ENCODE measurements around the gene UBR4.

UBR4 gene

DNA sequence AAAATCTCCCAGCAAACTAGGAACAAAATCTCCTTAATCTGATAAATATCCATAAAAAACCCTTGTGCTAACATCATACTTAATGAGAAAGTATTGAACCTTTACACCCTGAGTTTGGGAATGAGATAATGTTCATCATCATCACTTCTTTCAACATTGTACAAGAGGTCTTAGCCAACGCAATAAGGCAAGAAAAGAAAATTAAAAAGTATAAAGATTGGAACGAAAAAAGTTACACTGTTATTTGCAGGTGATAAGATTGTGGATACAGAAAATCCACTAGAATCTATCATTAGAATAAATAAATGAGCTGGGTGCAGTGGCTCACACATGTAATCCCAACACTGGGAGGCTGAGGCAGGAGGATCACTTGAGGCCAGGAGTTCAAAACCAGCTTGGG is 76.7 kb downstream of the UBR4 start:
- DNase-seq: no peak

DNA sequence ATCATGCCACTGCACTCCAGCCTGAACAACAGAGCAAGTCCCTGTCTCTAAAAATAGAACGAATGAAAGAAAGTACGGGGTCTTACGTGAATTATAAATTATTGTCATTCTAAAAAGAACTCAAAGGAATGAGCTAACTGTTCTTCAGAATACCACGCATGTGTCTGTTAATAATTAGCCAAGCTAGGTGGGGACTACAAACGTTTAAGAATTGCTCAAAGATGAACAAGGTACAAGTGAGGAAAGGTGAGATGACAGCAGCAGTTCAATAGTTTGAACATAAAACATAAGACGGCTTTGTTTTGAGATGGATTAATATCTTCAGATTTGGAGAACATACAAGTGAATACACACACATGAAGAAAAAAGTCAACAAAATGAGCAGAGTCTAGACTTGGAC is 79.6 kb downstream of the UBR4 start:
- no peak for DNase-seq

DNA sequence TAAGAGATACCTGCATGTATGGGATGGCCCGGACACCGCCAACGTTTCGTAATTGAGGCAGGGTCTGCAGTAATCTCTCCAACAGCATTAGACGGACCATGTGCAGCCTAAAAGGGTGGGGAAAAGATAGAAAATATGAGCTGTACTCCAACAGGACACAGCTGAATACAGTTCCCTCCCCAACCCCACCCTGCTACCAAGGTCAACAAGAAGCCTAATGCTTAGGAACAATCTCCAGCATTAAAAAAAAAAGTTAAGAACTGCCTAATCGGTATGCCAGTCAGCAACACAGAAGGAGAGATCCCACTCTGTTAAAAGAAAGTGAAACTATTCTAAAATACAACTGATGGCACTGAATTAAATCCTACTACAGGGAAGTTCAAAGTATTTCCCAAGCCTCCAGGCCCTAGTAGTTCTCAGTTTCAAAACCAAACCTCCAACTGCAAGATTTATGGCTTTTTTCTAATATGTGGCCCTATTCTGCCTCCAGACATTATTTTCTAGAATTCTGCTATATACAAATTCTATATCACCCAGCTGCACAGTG is 81.0 kb downstream of the UBR4 start:
- DNase-seq: no peak

DNA sequence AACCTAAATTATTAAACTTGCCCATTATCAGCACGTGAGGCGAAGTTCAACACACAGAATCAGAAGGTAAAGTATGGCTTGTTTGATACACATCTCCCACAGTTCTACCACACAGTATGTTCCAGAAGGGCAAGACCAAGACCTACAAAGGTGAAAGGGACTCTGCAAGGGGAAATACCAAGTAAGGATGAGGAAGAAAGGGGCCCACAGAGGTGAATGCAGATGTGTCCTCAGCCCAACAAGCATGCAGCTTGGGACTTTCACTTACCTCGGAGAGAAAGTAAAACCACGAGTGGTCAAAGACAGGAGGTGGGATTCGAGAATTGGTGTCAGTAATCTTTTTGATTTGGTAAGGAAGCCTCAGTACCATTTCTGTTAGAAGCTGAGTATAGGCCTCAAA is 85.8 kb downstream of the UBR4 start:
- peak in 1 of 2 donors; percentile 1 for DNase-seq

DNA sequence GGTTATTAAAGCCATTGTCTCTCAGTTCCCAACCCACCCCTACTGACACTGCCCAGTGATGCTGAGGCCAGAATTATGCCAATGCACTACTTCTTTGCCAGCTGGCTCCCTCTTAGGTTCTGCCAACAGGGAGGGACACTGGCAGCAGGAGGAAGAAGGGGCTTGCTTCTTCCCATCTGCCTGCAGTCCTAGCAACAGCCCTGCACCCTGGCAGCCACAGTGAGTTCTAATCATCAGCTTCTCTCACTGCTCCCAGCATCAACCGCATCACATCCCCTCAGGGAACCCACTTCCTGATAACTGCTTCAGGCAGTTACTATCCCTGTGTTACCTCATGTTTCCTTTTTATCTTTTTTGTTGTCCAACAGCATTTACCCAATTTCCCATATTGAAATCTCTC is 86.2 kb downstream of the UBR4 start:
- no peak for DNase-seq

DNA sequence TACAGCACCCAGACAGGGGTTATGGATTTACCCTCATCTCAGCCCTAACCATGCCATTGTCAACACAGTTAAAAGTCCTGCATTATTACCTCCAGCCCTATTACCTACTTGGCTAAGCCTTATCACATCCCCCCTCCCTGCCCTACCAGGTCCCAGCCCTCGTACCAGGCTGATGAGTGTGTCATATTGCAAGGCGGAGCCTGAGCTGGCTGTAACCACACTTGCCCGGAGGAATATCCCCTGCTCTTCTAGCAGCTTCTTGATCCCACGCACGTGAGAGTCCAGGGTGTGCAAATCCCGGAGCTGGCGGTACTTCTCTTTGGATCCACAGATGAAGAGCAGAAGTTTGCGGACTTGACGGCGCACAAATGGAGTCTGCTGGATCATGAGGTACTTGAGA is 87.4 kb downstream of the UBR4 start:
- DNase-seq: no peak

DNA sequence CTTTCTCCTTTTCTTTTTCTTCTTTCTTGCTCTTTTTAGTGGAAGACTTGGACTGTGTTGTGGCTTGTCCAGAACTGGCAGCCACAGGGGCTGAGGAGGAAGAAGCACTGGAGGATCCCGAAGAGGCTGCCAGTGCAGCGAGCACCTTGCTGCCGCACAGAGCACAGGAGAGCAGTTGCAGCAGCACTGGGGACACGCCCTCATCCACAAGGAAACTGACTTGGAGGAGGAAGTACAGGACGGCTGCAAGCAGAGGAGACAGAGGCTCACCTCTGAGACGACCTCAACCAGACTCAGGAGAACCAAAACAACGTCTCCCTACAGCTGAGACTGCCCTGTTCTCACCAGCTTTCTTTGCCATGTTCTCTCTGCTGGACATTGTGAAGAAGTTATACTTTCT is 88.9 kb downstream of the UBR4 start:
- no peak for DNase-seq

DNA sequence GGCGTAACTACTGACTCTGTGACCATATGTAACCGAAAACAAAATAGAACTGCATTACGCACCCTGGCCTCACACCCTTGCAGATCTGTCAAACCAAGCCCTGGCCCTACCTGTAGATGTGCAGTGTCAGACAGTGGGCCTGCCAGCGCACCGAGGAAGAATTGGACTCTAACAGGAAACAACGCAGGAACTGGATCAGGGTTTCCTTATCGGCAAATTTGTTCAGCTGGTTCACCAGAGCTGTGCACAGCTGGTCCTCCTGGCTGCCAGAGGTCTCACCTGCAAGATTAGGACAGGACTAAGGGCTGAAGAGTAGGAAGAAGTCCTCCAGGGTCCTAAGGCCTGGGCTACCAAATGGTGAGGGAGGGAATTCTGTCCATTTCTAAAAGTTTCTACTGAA is 90.0 kb downstream of the UBR4 start:
- no peak for DNase-seq

DNA sequence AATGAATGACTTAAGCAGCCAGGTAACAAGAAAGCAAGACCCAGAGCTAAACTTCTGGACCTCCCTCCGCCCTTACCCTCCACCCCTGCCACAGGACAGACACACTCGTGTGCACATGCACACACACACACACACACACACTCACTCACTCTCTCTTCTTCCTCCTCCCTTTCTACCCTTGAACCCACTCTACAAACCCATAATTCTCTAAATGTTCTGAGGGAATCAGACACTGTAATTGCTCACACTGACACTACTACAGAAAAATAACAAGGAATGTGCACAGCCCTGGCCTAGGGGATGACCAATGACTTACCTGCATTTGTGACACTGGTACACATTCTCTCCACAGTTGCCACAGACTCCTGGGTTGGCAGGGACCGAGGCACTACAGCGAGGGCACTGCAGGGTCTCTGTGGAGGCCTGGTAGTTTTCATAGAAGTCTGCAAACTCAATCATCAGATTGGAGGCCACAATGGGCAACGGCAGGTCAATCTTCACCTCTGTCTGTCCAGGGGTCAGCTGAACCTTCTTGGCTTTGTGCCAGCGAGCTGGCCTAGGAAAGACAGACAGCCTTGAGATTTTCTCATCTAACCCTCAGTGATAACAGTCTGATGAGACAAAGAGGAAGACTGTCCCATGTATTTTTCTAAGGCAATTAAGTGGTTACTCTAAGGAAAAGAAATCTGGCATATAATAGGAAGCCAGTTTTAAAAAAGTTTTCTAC is 94.8 kb downstream of the UBR4 start:
- no peak for DNase-seq

DNA sequence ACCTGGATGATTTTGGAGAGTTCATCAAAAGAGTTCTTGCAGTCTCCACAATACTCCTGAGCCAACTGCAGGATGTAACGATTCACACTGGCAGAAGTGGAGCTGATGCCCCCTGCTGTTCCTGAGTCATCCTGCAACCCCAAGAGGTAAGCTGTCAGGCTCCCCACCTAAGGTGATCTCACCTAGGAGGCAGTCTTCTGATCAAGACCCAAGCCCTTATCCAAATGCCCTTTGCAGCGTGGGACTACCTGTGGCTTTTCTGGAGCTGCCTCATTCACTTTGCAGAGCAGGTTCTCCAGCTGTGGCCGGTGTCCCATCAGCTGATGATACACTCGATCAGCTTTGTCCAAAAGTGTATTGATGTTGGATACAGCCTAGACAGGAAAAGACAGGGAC is 96.4 kb downstream of the UBR4 start:
- DNase-seq: peak; percentile 11 to 12

DNA sequence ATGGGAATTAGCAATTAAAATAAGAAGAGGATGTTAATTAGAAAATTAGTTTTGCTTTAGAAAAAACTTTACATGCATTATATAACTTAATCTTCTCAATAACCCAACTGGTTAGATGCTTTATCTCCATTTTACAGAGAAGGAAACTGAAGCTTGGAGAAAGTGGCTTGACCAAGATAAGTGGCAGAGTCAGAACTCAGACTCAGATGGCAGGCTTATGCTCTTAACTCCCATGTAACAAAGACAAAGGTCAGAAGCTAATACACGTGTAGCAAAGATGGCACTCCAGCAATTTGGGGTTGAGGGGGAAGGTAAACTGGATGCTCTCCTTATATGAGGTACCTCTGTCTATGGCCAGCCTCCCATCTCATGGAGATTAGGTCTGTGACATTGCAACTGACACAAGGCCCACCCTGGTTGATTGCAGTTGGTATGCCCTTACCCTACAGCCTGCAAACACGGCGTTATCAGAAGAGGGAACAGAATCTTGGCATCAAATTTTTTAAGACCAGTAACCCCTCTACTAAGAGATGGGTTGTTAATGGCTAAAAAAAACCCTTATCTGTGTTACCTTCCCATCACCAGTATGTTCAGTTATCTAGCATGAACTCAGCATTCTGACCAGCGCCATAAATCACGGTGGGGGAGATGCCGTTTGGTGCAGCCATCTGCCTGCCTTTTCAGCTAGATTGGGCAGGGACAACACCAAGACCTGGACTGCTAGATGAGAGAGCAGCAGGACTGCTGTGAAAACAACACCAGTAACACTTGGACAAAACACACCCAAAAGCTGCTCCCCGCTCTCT is 97.0 kb downstream of the UBR4 start:
- DNase-seq: no peak

DNA sequence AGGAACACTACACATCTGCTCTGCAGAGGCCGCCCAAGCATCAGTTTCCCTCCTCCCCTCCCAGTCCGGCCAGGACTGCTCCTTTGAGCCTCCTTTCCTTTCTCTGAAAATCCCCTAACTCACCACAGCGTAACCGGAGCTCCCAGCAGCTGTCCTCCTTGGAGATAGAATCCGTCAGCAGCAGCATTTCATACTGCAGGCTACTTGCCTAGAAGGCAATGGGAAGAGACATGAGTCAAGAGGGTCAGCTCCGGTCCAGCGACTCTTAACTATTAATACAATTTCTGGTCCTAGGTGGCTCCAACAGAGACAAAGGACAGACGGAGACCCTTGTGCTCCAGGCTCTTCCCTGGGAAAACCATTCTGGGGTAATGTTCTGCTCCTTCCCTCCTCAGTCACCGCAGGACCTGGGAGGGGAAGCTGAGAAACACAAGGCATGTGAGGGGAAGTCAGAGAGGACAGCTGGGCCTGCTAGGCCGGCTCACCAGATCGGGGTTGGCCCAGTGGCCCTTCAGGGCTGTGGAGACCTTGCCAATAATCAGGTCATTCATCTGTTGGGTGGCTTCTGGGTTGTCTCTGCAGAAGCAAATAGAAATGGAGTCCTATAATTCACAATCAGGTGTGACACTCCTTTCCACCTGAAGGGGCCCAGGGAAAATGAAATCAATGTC is 99.7 kb downstream of the UBR4 start:
- no peak for DNase-seq

DNA sequence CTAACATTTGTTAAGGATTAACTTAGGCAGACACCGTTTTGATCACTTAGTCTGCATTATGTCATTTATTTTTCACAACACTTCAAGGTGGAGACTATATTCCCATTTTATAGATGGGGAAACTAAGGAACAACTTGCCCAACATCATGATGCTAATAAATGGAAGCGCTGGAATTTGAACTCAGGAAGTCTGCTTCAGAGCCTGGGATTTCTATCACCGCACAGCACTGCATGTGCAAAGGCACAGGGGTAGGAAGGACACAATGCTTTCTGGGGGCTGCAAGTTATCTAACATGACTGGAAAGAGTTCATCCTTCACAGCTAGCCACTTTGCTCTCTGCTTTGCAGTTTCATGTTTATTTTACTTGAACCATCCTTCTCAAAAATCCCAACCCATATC is 100.5 kb downstream of the UBR4 start:
- no peak for DNase-seq

DNA sequence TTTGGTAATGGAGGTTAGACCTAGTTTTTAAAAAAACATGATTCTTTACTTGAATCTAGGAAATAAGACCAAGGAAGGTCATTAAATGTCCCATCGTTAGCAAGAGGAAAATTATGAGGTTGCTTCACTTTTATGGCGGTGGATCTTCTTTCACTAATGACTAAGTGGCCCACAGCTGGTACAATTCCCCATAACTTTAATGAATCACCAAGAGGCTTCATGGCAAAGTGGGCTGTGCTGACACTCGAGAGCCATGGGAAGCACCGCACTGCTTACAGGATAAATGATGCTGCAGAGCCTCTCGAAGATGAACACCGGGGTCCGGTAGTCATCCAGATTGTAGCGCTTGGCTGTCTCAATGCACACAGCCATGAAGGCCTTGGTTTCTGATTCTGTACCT is 108.8 kb downstream of the UBR4 start:
- DNase-seq: no peak

DNA sequence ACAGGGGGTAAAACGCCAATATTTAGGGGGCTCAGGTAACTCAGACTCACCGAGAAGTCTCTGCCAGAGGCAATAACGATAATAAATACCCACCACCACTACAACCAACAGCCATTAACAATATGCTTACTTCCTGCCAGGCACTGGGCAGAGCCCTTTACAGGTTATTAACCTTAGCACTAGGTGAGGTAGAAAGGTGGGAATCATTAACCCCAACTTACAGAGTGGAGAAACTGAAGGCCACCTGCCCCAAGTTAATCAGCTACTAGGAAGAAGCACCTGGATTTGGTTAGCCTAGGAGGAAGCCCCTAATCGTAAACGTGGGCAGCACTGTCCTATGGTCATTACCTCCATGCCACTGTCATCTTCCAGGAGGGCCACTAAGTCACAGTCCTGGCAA is 110.0 kb downstream of the UBR4 start:
- no peak for DNase-seq

DNA sequence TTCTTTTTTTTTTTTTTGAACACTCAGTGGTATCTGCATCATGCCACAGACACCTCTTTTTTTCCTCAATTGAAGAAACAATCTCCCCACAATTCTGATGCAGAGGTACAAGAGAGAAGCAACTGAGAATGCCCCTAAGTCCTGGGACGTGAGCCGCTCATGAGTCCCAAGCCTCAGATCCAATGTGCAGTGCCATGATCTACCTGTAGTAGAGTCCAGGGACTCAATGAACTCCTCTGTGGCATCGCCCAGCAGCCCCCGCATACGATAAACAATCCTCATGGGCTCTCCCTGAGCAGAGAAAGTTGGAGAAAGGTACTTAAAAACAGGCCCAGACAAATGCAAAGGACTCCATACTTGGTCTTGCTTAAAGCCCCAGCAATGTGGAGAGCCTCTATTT is 113.1 kb downstream of the UBR4 start:
- no peak for DNase-seq

DNA sequence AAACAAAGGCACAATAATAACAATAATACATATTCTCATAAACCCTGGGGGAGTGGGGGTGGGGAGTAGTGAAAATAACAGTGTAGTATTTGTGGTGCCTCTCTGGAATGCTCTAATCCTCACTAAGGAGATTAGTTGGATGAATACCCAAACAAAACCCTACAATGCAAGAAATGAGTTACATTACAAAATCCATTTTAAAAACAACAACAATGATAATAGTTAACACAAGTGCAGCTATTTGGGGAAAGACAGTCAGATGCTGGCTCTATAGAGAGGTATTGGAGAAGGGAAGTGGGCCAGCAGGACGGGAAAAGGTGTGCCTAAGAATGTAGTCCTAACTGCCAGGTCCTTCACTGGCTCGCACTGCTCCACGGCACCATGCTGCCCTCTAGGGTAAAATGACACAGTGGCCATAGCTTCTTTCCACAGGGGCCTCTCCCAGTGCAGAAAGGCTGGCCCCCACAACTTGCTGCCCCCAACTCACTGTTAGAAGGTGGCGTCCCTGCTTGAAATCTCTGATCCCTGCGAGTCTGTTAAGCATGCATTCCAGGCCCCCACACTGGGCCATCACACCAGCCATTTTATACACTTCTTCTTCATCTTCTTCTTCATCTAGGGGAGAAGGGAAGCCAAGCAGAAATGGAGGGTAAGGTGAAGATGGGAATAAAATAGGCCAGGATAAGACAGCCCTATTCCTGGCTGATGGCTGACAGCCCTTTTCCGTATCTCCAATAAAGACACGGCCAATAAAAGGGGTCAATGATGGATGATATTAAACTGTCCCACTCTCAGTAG is 113.8 kb downstream of the UBR4 start:
- no peak for DNase-seq

DNA sequence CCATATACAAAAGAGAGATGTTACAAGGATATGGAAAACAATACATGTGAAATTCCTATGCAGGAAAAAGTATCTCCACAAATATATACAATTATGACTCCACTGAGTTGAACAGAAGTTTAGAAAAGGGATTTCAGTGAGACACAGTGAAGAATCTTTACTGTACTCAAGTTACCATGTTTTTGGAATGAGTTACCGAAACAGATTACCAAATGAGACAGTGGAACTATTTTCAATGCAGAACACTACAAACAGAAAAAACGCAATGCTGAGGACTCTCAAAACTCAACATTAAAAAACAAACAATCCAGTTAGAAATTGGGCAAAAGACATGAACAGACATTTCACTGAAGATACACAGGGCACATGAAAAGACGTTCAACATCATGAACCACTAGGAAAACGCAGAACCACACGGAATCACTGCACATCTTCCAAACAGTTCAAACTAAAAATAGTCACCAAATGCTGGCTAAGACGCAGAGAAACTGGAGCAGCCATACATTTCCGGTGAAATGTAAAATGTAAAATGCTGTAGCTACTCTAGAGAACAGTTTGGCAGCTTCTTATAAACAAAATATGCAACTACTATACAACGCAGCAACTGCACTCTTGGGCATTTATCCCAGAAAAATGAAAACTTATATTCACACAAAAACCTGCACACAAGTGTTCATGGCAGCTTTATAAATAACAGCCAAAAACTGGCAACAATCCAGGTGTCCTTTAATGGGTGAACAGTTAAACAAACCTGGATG is 118.7 kb downstream of the UBR4 start:
- DNase-seq: no peak

DNA sequence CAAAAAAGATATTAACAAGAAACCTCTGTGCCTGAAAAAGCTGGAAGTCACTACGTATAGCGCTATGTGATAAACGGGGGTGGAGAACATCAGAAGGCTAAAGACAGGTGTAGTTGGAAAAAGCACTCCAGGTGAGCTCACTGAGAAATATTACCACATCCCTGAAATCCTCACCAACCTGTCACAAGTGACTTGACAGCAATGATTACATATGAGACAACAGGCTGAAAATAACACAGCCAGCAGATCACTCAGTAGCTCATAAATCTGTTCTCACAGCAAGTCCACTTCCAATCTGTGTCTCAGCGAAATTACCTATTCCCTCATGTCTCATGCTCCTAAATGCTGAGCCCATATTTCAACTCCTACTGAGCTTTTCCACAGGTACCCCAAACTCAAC is 120.5 kb downstream of the UBR4 start:
- no peak for DNase-seq

DNA sequence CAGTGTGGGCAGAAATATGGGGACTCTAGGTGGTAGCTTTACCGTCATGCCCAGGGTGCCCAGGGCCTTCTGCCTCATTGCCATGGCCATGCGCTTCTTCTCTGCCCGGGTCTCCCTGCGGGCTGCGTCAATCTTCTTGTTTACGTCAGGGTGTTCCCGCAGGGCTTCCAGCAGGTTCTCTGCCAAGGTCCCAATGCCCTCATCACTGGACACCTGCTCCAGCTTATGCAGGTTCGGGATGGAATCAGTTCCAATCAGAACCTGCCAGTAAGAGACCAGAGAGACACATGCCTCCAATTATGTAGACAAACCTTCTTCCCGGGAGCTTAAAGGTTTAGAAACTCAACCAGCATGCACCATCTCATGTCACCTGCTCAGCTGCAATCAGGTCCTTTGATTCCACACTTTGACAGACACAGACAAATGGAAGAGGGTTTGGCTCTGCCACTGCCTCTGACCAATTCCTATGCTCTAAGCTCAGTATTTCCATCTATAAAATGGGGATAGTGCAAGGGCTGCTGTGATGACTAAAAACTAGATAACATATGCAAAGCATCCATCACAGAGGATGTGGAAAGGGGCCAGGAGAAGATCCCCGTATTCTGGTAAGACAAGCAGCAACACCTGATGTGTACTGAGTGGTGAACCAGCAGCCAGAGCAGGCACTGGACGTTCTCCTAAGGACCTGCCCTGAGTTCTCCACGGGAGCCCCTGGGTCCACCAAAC is 121.2 kb downstream of the UBR4 start:
- DNase-seq: no peak
